ENCODE data around the gene COPS3. TPM values are rescaled to one million over a fixed set of nuclear protein-coding genes. Genes with fewer than 3 reads are reported as not detected.
"Not testable (repeated sequence)": the region's sequence is repeated elsewhere in the genome, so short reads cannot be mapped to it uniquely, and the experiment has no call there.

The COPS3 gene
- polyA plus RNA-seq, 1 experiment, result 73.3 TPM

GRCh38 chr17:17304521-17304985 lies 23.5 kb upstream of the COPS3 start:
- no peak for DNase-seq (ENCODE audit: low read depth)
- TF ChIP-seq CTCF (IDR thresholded peaks at IDR 0.05; ENCODE audit: insufficient read depth, low read depth, low read length), result no peak
- Histone ChIP-seq H3K36me3 (ENCODE audit: control insufficient read depth, insufficient read depth, low read length) (no peaks in the 10 kb centered on the region), H3K27me3 (ENCODE audit: control insufficient read depth, insufficient read depth, low read length) (no peaks in the 10 kb centered on the region), H3K4me3 (ENCODE audit: low read depth, low read length) (no peak overlapping the region)
- CTCF ChIA-PET, result interaction anchor here (0.9 kb wide), 1 partner anchor 24 kb away, joined by 3 read pairs; no protein-coding TSS in a partner anchor
- POLR2A ChIA-PET, result no interaction called here

- TF ChIP-seq CTCF (IDR thresholded peaks at IDR 0.05; ENCODE audit: insufficient read depth, low read depth, low read length), result no peak
- DNase-seq (ENCODE audit: low read depth), result no peak
- no peaks in the 10 kb centered on the region for H3K36me3 ChIP-seq (ENCODE audit: control insufficient read depth, insufficient read depth, low read length)
- POLR2A ChIA-PET, result no interaction called here
- peak overlapping the region; percentile 55 for H3K4me3 ChIP-seq (ENCODE audit: low read depth, low read length)
- H3K27me3 ChIP-seq (ENCODE audit: control insufficient read depth, insufficient read depth, low read length), result no peaks in the 10 kb centered on the region
- CTCF ChIA-PET, result interaction anchor here (0.9 kb wide), 1 partner anchor 24 kb away, joined by 3 read pairs; no protein-coding TSS in a partner anchor
Observed at GRCh38 chr17:17303847-17304490, 22.9 kb upstream of the COPS3 start.

GRCh38 chr17:17303010-17303846 lies 22.2 kb upstream of the COPS3 start, which contains the start of gene NT5M:
Gene NT5M, plus strand, starts transcription at chr17:17303373. Its CDS starts 178 bp downstream, at chr17:17303551.
- no peak for TF ChIP-seq CTCF (IDR thresholded peaks at IDR 0.05; ENCODE audit: insufficient read depth, low read depth, low read length)
- no peaks in the 10 kb centered on the region for H3K27me3 ChIP-seq (ENCODE audit: control insufficient read depth, insufficient read depth, low read length)
- H3K36me3 ChIP-seq (ENCODE audit: control insufficient read depth, insufficient read depth, low read length), result no peaks in the 10 kb centered on the region
- POLR2A ChIA-PET, result no interaction called here
- H3K4me3 ChIP-seq (ENCODE audit: low read depth, low read length), result peak within 1 kb of the TSS; percentile 55
- CTCF ChIA-PET, result no interaction called here
- DNase-seq (ENCODE audit: low read depth), result no peak

GRCh38 chr17:17301659-17302058 lies 20.6 kb upstream of the COPS3 start:
- H3K27me3 ChIP-seq (ENCODE audit: control insufficient read depth, insufficient read depth, low read length); POLR2A ChIA-PET; H3K36me3 ChIP-seq (ENCODE audit: control insufficient read depth, insufficient read depth, low read length); H3K4me3 ChIP-seq (ENCODE audit: low read depth, low read length); DNase-seq (ENCODE audit: low read depth): not testable (repeated sequence)
- CTCF ChIA-PET, result interaction anchor here (1.1 kb wide), 1 partner anchor 167 kb away, joined by 3 read pairs; no protein-coding TSS in a partner anchor

- CTCF ChIA-PET, result interaction anchor here (1.1 kb wide), 1 partner anchor 168 kb away, joined by 3 read pairs; no protein-coding TSS in a partner anchor
- DNase-seq (ENCODE audit: low read depth), result no peak
- no peaks in the 10 kb centered on the region for H3K36me3 ChIP-seq (ENCODE audit: control insufficient read depth, insufficient read depth, low read length)
- no peak for TF ChIP-seq CTCF (IDR thresholded peaks at IDR 0.05; ENCODE audit: insufficient read depth, low read depth, low read length)
- POLR2A ChIA-PET, result no interaction called here
- H3K27me3 ChIP-seq (ENCODE audit: control insufficient read depth, insufficient read depth, low read length), result no peaks in the 10 kb centered on the region
- H3K4me3 ChIP-seq (ENCODE audit: low read depth, low read length), result peak overlapping the region; percentile 3; the same call in 1 of the 2 replicates
Observed at GRCh38 chr17:17300624-17301568, 19.9 kb upstream of the COPS3 start.

All from BJ (cell line).